LNCaP clone FGC (cell line): ENCODE results near the gene OPRD1.
"Not testable (repeated sequence)": the region's sequence is repeated elsewhere in the genome, so short reads cannot be mapped to it uniquely, and the experiment has no call there.

Experiments used
- DNase-seq: peaks from one replicate; pipeline ENCODE4 v3.0.0-alpha.2; 2011; ENCODE audit warnings: low read depth
- H3K4me3 ChIP-seq: 2 replicates; pipeline ENCODE4 v1.5.1; 2011; ENCODE audit warnings: mild to moderate bottlenecking, low read depth, low read length, control low read depth
- CTCF ChIP-seq: IDR thresholded peaks from 2 replicates; pipeline ENCODE4 v1.5.1; 2012; ENCODE audit warnings: mild to moderate bottlenecking; ENCODE audit not compliant: control insufficient read depth, insufficient read depth; ENCODE audit errors: extremely low read depth

The OPRD1 gene

GRCh38 chr1:28811766-28812668 is at the start of gene OPRD1:
OPRD1 (plus strand) TSS chr1:28812170; CDS start chr1:28812384, 214 bp downstream.
- no peak for TF ChIP-seq CTCF
- DNase-seq = no peak
- no peak within 1 kb of the TSS for H3K4me3 ChIP-seq

DNA sequence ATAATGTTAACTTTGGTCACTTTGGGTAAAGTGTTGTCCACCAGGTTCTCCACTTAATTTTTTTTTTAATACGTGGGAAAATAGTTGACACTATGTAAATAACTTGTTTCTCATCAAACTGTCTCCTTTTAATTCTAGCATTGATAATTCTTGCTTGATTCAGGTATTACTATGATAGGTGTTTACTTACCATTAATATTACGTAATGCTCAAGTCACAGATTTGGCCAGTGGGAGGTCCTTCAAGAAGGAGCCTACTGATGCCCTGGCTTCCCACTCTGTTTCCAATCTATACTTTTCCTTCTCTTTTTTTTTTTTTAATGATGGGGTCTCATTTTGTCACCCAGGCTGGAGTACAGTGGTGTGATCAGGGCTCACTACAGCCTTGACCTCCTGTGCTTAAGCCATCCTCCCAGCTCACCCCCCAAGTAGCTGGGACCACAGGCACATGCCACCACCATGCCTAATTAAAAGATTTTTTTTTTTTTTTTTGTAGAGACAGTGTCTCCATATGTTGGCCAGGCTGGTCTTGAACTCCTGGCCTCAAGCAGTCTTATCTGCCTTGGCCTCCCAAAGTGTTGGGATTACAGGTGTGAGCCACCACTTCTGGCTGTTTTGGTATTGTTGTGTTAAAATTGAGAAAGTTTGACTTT is 45.3 kb upstream of the OPRD1 start:
- TF ChIP-seq CTCF = no peak
- no peak overlapping the region for H3K4me3 ChIP-seq
- no peak for DNase-seq

DNA sequence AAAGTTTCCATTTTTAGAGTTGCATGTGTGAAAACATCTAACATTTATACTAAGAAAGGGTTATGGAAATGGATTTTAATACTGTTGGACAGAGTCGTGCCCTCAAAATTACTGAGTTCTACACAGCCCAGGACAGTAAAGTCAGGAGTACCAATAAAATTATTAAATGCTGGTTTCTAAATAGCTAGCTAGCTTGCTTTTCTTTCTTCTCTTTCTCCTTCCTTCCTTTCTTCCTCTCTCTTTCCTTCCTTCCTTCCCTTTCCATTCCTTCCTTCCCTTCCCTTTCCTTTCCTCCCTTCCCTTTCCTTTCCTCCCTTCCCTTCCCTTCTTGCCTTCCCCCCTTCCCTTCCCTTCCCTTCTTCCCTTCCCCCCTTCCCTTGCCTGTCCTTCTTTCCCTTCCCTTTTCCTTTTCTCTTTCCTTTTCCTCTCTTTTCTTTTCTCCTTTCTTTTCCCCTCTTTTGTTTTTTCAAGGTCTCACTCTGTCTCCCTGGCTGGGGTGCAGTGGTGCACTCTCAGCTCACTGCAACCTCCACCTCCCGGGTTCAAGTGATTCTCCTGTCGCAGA is 41.3 kb upstream of the OPRD1 start:
- no peak for DNase-seq
- H3K4me3 ChIP-seq = no peak overlapping the region
- TF ChIP-seq CTCF = no peak

DNA sequence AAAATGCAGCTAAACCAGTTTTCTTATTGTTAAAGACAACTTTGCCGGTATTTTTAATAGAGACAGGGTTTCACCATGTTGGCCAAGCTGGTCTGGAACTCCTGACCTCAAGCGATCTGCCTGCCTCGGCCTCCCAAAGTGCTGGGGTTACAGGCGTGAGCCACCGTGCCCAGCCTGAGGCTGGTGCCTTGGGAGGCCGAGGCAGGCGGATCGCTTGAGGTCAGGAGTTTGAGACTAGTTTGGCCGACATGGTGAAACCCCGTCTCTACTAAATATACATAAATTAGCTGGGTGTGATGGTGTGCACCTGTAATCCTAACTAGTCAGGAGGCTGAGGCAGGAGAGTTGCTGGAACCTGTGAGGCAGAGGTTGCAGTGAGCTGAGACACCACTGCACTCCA is 40.0 kb upstream of the OPRD1 start:
- not testable (repeated sequence) for H3K4me3 ChIP-seq, DNase-seq

GRCh38 chr1:28773105-28773504 is 38.9 kb upstream of the OPRD1 start:
- DNase-seq = no peak
- no peak overlapping the region for H3K4me3 ChIP-seq
- no peak for TF ChIP-seq CTCF

GRCh38 chr1:28775121-28775942 is 36.6 kb upstream of the OPRD1 start:
- peak overlapping the region; percentile 45 for H3K4me3 ChIP-seq
- peak; percentile 13 for DNase-seq
- TF ChIP-seq CTCF = no peak

DNA sequence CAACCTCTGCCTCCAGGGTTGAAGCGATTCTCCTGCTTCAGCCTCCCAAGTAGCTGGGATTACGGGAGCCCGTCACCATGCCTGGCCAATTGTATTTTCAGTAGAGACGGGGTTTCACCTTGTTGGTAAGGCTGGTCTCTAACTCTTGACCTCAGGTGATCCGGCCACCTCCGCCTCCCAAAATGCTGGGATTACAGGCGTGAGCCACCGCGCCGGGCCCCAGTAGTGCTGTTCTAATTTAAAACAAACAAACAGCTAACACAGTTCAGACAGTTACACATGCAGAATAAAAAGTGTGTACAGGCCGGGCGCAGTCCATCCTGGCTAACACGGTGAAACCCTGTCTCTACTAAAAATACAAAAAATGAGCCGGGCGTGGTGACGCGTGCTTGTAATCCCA is 35.6 kb upstream of the OPRD1 start:
- no peak for DNase-seq
- no peak for TF ChIP-seq CTCF
- H3K4me3 ChIP-seq = no peak overlapping the region
